Left lobe of liver (tissue), 2 donors: ENCODE measurements around the gene PCAT6. TPM values are rescaled to one million over a fixed set of nuclear protein-coding genes. Genes with fewer than 3 reads are reported as not detected.
"Not testable (repeated sequence)": the region's sequence is repeated elsewhere in the genome, so short reads cannot be mapped to it uniquely, and the experiment has no call there.

Source experiments
- ATAC-seq: fragments of 200-7000 bp; cut with Tn5 transposase; one replicate; pipeline ENCODE4 v1.9.1; 2020; ENCODE audit warnings: mild to moderate bottlenecking, moderate library complexity
- DNase-seq: peaks from one replicate; pipeline ENCODE4 v3.0.0-alpha.2; 2020; ENCODE audit warnings: low spot score
- total RNA-seq: library from RNA; stranded (reverse); gene quantifications from one replicate; pipeline ENCODE4 v1.2.1, GENCODE V29; 2021
- donor health status: DM: no; HTN: no; CAD: no; lungs with moderate emphysema.
- donor health status: DM: no; HTN: yes; CAD: no.

The PCAT6 gene
- total RNA-seq, 1 donor from 2014 or later: 0.65 TPM

DNA sequence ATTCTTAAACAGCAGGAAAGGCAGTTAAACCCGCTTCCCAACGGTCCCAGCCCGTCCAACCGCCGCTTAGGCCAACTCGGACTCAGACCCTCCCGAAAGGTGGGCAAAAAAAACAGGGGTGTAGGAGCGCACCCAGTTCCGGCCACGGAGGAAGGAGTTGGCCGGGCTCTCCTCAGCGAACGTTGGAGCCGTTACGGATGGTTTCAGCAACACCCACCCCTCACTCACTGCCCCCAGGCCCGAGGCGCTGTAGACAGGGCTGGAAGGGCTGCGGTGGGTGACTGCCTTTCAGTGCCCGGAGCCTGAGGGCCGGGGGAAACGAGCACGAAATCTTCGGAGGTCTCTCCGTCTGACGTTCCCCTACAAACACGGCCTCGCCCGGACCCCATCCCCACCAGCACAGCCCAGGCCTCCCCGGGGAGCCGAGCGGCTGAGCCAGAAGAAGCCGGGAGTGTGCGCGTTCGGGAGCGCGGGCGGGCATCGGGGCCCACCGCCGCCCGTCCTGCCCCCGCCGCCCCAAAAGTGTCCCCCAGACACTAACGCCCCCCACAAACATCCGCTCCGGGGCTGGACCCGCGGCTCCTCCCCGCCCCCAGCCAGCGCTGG, 3.8 kb upstream of the PCAT6 start:
- DNase-seq (no peak), ATAC-seq (peak; percentile 1)

DNA sequence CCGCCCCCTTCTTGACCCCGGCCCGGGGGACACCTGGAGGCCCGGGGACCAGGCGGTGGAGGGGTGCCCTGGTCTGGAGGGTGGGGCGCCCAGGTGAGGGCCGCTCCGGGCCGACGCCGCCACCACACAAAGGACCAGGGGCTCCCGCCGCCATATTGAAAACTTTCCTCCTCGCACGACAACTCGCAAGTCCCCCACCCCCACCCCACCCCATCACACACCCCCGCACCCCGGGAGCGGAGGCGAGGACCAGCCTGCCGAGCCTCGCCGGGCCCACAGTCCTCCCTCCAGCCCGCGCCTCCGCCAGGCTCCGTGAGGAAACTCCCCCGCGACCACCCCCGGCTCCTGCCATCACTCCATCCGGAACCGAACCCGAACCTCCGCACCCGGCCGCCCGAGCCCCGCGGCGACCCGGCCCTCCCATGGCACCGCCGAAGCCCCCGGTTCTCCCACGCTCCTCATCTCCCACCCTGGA, 3.3 kb upstream of the PCAT6 start:
- peak; percentile 13 for ATAC-seq

DNA sequence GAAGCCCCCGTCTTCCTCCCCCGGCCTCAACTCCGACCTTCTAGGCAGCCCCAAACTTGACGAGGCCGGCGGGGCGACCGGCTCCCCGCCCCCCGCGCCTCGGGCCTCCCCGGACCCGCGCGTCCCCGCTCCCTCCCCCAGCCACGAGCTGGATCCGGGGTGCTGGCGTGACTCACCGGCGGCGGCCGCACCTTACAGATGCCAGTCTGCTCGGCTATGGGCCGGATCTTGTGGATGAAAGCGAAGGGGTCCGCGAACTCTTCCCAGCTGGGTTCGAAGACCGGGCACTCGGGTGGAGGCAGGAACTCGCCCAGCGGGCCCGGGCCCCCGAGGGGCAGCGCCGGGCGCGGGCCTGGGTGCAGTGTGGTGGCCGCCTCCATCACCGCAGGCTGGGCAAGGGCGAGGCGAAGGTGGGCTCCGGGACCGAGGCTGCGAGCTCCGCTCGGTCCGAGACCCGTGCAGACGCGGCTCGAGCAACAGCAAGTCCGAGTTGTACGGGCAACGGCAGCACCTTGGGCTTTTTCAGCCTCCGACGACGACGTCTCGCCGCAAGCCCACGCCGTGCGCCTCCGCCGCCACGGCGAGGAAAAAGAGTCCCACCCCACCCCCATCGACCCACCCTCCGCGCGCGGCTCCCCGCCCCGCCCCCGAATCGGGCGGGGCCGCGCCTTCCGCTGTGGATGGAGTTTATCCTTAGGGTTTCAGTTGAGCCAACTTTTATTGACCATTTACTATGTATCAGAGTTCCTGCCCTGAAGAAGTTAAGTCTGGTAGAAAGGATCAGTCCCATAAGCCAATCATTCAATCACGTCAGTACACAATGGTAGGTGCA, 2.6 kb upstream of the PCAT6 start, which contains the start of gene KDM5B:
TSS of gene KDM5B (minus strand) at position 496 of the 832 bp plus-strand sequence. CDS start at position 380, 116 bp downstream.
- peak; percentile 59 for ATAC-seq

More for the DNA sequence above, 3.3 kb upstream of the PCAT6 start:
- no peak for DNase-seq

DNA sequence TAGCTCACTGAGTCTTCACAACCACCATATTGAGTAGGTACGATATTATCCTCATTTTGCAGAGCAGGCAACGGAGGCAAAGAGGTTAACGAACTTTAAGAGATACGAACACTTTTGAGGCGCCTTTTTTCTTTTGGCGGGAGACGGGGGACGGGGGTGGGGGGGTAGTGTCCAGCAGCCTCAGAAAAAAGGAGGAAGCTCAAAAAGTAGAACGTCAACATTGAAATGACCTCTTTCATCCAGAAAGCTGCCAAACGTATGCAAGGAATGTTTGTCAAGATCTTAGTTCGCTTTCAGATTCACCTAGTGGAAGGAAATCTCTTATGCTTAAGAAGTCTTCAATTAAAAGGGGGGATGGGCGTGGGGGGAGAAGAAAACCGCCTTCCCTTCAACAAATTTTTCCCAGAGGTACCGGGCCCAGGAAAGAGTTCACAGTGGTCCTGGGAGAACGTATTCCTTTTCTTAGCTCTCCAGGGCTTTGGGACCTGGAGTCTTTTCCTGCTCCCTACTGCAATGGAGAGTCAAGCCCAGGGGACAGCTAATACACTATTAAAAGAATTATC, 1.1 kb upstream of the PCAT6 start:
- ATAC-seq (no peak), DNase-seq (no peak)

More for the DNA sequence above, 2.6 kb upstream of the PCAT6 start, which contains the start of gene KDM5B:
- peak; percentile 77 for DNase-seq

DNA sequence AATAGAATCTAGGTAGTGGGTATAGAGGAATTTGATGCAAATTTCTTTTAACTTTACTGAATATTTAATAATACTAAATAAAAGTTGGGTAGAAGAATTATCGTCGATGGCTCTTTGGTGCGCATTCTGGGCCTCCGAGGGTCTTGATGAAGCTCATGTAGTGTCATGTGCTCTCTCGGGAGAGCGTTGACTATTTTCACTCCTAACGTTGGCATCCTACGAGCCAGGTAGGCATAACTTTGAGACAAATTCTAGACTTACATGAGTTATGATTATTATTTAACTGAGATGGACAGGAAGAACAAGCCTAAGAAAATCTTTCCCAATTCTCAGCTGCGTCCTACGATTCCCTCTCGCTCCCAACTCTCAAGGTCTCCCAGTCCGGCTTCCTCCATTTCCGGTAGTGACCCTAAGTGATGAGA, 550 bp upstream of the PCAT6 start:
- no peak for DNase-seq
- ATAC-seq: no peak

DNA sequence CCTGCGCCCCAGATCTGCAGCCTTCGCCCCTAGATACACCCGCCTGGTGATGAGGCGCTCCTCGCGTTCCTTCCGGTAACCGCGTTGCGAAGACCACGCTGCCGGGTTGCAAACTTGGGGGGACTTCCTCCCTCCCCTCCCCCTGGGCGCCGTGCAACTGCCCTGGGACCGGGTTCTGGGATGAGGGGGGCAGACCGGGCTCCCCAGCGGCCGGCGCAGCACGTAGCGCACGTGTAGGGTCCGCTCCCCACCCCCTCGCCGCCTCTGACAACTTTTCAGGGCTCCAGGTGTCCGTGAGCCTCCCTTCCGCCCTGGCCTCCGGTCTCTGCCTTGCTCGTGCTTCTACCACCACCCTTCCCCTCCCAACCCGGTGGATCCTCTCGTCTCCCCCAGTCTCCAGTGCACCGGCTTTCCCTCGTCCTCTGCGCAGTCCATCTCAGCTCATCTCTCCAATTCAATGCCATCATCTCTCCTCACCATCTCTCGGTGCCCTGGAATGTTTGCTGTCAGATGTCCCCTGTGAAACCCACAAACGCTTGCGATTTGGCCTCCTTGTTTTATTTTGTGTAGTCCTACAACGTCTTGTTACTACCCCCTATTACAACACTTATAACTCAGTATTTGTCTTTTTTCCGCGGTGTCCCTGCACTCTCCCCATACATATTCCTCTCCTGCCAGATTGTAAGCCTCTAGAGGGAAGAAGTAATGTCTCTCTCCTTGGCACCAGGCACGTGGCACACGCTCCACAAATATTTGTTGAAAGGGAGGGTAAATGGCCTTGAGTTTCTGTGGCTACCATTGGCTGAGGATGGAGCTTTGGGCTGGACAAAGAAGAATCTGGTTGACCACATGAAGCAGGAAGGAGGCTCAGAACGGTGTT, 782 bp downstream of the PCAT6 start:
- DNase-seq (peak; percentile 50), ATAC-seq (no peak)

DNA sequence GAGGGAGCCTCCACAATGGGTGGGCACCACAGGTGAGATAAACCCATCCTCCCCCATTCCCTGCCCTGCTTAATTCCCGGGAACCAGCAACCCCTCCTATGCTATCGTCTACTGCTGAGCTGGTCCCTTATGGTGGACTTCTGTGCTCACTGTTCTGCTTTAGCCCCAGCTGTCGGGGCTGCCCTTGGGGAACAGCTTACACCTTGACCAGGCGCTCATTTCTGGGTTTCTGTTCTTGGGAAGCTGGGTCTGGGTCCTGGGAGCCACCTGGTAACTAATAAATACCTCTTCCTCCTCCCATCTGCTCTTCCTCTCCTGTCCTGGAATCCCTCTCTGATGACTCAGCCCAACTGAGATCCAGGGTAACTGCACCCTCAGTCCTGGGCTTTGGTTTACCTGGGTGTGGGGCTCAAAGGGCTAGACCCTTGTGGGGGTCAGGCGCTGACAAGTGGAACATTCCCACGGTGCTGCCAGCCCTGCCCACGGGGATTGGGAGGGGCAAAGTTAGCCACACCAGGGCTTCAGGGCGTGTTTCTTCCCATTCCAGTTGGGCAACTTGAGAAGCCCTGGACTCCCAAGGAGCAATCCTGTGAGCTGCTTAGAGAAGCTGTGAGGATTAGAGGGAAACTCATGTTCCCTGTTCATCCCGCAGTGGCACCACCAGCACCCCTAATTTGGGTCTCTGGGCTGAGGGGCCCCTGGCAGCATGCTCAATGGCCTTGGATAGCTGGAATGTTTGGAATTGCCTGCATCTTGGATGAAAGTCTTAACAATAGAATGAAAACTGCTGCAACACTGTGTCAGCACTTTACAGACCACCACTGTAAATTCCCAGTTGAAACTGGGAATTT, 1.6 kb downstream of the PCAT6 start:
- DNase-seq (peak; percentile 39), ATAC-seq (no peak)

DNA sequence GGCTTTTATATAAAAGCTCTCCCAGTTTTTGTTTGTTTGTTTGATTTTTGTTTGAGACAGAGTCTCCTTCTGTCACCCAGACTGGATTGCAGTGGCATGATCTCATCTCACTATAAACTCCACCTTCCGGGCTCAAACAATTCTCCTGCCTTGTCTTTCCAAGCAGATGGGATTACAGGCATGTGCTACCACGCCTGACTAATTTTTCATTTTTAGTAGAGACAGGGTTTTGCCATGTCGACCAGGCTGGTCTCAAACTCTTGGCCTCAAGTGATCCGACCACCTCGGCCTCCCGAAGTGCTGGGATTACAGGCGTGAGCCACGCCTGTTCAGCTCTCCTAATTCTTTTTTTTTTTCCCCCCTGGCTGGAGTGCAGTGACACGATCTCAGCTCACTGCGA, 4.4 kb downstream of the PCAT6 start:
- no peak for ATAC-seq
- no peak for DNase-seq

DNA sequence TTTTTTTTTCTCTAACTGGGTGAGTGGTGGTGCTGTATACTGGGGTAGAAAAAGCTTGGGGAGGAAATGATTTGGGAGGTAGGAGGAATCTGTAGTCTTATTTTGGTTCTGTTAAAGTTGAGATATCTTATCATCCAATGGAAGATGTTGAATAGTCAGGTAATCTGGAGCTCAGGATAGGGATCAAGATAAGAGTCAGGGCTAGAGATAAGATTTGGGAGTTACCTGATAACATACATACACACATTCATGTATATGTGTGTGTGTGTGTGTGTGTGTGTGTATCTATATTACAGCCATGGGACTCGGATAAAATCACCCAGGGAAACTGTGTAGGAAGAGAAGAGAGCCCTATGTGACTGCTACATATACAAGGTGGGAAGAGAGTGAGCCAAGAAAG, 8.1 kb downstream of the PCAT6 start:
- ATAC-seq: no peak

DNA sequence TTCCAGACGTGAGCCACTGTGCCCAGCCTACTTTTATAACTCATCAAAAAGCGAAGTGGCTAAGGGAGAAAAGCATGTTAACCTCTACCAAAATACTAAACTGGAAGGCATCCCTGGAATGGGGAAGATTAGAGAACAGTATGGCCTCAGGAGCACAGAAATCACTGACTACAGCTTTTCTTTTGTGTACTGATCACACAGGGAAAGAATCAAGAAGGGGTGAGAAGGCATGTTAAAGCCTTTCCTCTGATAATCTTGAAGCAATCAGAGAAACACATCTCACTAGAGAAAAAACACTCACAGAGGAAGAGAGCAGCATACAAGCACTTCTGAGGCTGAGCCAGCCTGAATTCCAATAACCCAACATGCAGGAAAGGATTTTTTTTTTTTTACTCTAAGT, 10.7 kb downstream of the PCAT6 start:
- DNase-seq (no peak), ATAC-seq (no peak)

More for the DNA sequence above, 8.1 kb downstream of the PCAT6 start:
- no peak for DNase-seq

DNA sequence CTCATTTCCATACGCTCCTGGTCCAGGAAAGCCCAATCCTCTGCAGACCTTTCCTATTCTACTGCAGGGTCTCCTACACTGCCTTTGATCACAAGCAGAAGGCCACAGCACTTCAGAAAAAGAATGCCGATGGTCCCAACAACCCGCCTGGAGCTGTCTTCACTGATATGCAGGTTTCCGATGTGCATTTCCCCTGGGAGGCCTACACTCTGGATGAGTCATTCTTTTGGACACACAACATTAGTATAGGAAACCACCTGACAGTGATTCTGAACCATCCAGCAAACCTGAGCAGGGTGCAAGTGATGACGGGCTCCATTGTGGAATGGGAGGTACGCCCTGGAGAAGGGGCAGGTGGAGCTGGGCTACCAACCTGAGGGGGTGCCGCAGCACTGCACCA, 15.0 kb downstream of the PCAT6 start:
- ATAC-seq (no peak), DNase-seq (no peak)

DNA sequence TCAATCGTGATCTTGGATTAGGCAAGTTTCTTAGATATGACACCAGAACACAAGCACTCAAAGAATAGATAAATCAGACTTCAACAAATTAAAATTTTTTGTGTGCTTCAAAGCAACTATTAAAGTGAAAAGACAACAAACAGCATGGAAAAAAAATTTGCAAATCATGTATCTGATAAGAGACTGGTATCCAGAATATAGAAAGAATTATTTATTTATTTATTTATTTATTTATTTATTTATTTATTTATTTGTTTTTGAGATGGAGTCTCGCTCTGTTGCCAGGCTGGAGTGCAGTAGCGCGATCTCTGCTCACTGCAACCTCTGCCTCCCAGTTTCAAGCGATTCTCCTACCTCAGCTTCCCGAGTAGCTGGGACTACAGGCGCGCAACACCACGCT, 18.5 kb downstream of the PCAT6 start:
- DNase-seq, ATAC-seq: not testable (repeated sequence)

DNA sequence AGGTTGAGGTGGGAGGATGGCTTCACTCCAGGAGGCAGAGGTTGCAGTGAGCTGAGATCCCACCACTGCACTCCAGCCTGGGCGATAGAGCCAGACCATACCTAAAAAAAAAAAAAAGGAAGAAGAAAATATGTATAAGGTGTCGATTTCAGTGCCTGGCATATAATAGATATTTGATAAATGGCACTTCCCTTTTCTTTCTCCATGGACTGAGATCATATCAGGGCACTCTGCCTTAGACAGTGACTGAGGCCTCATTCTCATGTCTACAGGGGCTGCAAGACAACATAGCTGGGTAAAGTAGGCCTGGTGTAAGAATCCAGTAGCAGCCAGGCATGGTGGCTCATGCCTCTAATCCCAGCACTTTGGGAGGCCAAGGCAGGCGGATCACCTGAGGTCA, 21.2 kb downstream of the PCAT6 start:
- ATAC-seq (no peak), DNase-seq (no peak)

DNA sequence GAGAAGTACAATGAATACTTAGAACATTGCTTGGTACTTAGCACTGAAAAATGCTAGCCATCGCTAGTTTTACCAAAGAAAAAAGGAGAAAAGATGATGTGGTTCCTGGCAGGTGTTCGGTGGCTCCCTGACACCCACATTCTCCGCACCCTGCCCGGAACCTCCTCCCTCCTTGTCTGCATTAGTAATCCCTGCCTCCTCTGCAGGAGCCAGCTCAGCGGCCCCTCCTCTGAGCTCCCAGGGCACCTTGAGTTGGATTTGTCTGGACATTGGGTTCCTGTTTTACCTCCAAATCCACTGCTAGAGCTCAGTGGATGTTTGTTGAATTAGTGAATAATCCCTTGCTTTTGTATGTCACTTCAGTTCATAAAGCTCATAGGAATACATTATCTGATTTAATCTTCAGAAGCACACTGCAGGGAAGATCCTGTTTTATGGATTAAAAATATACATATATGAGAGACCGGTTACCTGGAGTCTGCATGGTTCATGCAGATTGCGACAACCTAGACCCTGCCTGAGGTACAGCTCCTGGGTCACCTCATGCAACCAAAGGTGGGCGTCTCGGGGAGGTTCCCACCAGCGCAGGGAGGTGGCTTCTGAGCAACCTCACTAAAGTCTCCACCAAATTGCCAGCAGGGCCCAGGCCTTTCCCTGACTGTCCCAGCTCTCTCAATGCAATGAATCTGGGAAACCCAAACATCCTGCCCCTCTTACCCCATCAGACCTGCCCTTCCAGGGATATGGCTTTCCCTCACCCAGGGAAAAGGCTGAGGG, 24.2 kb downstream of the PCAT6 start:
- ATAC-seq (no peak), DNase-seq (no peak)

DNA sequence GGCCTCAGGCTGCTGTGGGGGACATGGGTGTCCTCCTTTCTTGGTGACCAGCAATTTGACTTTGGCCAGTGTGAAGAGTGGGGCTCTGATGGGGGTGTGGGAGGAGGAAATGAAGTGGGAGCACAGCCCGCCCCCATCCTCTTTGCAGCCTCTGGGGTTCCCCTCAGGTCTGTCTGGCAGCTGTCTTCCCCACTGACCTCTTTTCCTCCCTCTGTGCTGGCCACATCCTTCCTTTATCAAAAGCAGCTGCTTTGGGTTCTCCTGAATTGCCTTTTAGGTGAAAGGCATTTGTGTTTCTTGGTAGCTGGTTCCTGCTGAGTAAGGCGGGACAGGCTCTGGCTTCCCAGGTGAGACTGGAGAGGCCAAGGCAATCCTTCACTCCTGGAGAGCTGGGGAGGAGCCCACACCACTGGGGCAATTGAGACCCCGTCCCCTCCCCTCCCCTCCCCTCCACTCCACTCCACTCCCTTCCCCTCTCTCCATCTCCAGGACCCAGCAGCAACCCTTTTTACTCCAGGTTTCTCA, 24.9 kb downstream of the PCAT6 start:
- ATAC-seq: no peak
- no peak for DNase-seq

DNA sequence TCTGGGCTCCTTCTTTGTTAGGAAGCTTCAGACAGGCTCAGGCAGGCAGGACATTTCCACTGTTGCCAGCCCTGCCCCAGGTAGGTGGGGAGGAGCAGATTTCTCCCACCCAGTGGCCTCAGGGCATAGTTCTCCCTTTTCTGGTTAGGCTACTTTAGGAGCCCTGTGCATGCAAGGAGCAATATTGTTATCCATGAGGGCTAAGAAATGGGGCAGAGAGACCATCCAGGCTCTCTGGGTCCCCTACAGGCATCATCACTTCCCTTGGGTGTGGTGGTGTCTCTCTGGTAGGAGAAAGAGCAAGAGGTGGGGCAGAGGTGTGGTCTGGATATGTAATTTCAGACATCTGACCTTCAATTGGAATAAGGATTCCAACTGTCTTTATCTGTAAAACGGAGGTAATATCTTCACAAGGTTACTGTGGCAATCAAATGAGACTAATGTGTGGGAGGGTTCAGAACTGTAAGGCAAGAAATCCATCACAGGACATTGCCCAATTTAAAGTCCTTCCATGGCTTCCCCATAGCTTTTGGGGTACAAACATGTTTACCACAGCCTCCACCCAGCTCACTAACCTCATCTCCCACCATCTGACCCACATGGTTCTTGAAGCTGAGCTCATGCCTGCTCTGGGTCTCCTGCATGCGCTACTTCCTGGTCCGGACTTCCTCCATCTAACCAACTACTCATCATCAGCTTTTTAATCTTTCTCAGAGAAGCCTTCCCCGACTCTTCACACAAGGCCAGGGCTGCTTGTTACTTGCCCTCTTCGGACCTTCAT, 26.1 kb downstream of the PCAT6 start:
- ATAC-seq: no peak
- no peak for DNase-seq

DNA sequence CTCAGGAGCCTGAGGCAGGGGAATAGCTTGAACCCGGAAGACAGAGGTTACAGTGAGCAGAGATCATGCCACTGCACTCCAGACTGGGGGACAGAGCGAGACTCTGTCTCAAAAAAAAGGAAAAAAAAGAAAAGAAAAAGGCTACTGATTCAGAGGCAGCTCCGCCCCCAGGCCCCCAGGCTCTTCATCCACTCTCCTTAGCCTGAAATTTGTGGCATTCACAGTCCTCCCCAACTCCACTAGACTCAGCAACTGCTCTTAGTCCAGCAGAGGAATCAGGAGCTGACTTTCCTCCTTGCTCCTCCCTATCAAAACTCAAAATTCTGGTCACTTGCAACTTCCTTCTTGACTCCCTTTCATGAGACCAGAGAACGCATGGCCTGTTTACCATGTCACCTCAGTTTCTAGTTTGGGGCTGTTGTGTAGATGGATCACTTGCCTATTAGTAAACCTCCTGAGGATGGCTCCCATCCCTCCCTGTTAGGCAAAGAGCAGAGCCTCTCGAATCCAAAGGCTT, 27.1 kb downstream of the PCAT6 start:
- ATAC-seq (no peak), DNase-seq (no peak)

DNA sequence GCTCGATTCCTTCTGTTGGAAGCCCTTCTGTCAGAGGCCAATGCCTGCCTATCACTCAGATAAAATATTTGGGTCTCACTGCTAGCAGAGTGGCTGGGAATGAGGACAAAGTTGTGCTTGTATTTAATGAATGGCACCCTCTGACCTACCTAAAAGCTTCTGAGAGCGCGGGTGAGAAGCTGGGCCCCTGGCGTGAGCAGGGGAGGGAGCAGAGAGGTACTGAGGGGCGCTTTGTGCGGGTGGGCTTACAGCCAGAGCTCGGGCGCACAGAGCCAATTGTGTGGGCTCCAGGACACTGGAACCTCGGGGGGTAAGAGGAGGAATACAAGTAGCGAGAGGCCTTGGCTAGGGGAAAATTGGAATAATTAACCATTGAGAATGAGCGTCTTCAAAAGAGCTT, 32.3 kb downstream of the PCAT6 start:
- ATAC-seq: no peak
- no peak for DNase-seq
